NCI-H345 (cell line): Measurements from ENCODE around the gene SAMD8.
A peak's percentile ranks its signal among the peaks of the same experiment; 100 is the strongest.
"Not testable (repeated sequence)": the region's sequence is repeated elsewhere in the genome, so short reads cannot be mapped to it uniquely, and the experiment has no call there.

ENCODE experiments used
- DNase-seq: peaks from one replicate; lab custom pipeline; 2025; lab: John Stamatoyannopoulos, UW

SAMD8 gene

GRCh38 chr10:75195035-75195763 is 83.7 kb downstream of the SAMD8 start:
- DNase-seq = no peak

GRCh38 chr10:75197066-75197465 is 85.6 kb downstream of the SAMD8 start:
- no peak for DNase-seq

GRCh38 chr10:75197906-75198305 is 86.5 kb downstream of the SAMD8 start:
- no peak for DNase-seq

DNA sequence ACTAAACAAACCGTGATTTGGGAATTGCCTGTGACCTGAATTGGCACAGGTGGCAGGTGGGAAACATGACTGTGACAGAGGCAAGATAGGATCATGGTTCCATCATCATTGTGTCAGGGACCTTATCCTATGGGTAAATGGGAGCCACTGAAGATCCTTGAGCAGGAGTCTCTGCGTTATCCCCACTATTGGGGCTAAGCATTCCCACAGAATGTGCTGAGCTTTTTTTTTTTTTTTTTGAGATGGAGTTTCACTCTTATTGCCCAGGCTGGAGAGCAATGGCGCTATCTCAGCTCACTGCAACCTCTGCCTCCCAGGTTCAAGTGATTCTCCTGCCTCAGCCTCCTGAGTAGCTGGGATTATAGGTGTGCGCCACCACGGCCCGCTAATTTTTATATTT is 88.5 kb downstream of the SAMD8 start:
- not testable (repeated sequence) for DNase-seq

- DNase-seq = no peak
These were observed 90.4 kb downstream of the SAMD8 start for GRCh38 chr10:75201793-75202307.

- no peak for DNase-seq
These were observed 91.0 kb downstream of the SAMD8 start for GRCh38 chr10:75202321-75203045.

DNA sequence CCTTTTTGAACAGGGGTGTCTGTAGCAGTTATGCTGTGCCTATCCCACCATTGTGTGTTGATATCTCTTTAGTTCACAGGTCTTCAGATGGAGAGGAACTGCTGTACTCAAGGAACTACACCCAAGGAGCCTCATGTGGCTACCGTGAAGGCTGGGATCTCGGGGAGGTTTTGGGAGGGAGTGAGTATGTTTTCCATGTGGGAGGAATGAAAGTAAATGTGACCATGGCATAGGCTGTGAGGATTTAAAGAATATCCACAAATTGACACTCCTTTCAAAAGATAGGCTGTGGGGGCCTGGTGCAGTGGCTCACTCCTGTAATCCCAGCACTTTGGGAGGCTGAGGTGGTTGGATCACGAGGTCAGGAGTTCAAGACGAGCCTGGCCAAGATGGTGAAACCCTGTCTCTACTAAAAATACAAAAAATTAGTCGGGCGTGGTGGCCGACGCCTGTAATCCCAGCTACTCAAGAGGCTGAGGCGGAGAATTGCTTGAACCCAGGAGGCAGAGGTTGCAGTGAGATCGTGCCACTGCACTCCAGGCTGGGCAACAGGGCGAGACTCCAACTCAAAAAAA is 91.7 kb downstream of the SAMD8 start:
- not testable (repeated sequence) for DNase-seq

DNA sequence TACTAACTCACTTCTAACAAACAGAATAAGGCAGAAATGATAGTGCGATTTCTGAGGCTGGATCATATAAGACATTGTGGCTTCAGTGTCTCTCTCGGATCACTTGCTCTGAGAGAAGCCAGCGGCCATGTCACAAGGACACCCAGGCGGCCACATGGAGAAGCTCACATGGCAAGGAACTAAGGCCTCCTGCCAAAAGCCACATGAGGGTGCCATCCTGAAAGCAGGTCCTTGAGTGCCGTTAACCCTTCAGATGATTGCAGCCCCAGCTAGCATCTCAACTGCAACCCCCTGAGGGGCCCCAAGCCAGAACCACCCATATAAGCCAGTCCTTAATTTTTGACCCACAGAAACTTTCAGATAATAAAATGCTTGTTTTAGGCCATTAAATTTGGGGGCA is 92.3 kb downstream of the SAMD8 start:
- DNase-seq = no peak

DNA sequence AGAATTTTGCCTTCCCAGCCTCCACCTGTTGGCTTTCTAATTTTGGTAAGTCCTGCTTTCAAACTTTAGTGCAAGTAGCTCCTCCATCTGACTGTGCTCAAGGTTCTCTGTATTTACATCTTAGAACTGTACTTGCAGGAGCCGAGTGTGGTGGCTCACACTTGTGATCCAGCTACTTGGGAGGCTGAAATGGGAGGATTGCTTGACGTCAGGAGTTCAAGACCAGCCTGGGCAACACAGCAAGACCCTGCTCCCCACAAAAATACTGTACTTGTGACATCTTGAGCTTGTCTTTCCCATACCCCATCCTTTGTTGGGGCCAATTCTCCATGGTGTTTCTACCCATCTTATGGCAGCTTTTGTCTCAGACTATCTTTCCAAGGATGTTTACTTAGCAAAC is 94.5 kb downstream of the SAMD8 start:
- DNase-seq = no peak

GRCh38 chr10:75206638-75207037 is 95.2 kb downstream of the SAMD8 start:
- DNase-seq = not testable (repeated sequence)

GRCh38 chr10:75207079-75207856 is 95.8 kb downstream of the SAMD8 start:
- DNase-seq = no peak

- no peak for DNase-seq
These were observed 96.3 kb downstream of the SAMD8 start for GRCh38 chr10:75207857-75208144.

DNA sequence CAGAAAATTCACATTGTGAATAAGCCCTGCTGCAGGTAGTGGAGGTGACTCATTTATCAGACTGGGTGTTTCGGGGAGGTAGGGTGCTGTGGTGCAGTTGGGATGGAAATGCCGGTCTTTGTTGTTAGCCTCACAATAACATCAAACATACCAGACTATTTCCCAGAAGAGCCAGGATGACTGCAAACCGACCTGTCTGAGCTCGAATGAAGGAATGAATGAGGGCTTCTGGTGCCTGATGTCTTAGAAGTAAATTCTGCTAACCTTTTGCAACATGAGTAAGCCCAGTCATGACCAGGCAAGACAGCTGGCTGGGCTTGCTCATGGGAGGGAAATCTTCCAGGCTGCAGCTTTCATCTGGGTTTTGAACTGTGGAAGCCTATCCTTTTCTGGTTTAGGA is 96.7 kb downstream of the SAMD8 start:
- no peak for DNase-seq

DNA sequence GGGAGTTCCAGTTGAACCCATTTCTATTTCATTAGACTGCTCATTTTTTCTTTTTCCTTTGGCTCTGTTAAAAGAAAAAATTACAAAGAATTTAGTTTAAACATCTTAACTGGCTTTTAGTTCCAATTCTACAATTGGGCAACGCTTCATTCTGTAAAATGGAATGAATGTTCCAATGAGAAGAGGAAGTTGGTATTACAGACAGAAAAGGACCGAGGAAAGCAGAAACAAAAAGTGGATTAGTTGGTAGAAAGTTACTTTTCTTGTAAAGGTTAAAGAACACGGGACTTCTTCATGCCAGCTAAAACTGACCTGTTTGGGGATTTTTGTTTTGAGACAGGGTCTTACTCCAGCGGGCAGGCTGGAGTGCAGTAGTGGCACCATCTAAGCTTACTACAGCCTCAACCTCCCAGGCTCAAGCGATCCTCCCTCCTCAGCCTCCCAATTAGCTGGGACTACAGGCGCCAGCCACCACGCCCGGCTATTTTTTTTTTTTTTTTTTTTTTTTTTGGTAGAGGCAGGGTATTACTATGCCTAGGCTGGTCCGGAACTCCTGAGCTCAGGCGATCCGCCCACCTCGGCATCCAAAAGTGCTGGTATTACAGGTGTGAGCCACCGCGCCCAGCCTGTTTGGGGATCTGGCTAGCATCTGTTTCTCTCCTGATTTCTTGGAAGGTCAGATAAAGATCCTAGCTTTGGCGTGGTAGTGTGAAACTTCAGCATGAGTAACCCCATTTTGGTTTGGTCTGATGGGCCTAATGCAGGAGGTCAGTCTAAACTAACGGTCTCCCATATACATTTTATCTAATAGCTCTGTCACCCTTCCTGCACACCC is 97.8 kb downstream of the SAMD8 start:
- no peak for DNase-seq

DNA sequence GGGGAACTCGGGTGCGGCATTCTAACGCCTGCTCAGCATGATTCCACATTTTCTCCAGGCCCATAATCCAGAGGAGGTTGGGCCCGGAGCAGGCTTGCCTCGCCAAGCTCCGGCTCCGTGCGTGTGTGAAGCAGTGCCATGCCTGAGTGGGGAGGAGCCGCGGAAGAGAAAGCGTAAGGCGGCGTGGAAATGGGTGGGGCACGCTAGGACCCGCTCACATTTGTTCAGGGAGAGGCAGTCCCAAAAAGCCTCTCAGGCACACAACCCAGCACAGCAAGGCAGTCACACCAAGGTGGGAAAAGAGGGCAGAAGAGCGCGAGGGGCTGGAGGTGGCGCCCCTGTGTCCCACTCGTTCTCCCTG is 98.4 kb downstream of the SAMD8 start:
- peak; percentile 52 for DNase-seq

DNA sequence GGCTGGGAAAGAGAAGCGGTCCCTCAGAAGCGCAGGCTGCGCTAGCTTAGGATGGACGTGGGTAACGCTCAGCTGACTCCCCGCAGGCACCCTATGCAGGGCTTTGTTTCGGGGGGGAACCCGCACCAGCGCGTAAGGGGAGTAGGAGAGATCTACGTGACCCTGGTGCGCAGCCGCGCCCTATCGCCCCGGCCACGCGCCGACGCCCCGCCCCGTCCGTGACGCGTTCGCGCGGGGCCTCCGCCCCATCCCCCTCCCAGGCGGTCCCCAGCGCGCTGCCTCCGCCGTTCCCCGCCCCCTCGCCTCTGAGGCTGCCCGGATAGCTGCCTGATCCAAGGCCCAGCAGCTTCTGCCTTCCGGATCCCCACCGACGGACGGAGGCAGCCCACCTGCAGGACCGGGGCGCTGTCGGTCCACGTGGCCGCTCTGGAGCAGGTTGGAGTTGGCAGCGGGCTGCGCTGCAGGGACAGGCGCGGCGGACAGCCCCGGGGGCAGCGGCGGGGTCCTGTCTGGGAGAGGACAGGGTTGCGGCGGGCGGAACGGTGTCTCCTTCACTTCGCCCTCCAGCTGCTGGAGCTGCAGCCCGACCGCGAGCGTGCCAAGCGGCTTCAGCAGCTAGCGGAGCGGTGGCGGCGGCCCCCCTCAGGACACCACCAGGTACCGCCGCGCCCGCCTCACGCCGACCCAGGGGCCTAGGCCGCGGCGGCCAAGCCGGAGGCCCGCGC is 99.0 kb downstream of the SAMD8 start, which contains the start of gene VDAC2:
TSS of gene VDAC2 (plus strand) at position 515 of the 725 bp plus-strand sequence. CDS start 363 bp downstream, outside the sequence.
- DNase-seq = peak; percentile 81

DNA sequence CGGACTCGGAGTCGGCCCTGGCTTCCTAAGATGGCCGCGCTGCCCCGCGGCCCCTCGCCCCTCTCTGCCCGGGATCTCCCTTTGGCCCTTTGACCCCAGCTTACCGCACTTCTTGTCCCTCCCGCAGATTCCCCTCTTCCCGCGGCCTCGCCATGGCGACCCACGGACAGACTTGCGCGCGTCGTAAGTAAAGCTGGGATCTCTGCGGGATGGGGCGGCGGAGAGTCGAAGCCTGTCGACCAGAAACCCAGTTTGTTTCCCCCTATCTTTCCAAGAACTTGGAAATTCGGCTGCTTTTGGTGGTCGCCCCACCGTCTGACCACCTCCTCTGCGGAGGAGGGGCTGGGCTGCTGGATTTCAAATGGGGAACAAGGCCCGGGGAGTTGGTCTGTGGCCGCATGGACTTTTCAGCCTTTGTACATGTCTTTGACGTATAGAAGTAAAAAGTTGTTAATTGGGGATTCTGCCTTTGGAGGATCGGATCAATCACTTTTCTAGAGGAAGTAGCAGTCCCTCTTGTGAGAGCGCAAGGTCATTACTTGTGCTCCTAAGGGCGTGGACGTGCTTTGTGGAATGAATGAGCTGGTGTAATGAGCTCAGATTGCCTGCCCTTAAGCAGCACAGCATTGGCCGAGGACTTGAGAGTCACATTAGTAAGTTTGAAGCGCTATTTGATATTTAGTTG is 99.7 kb downstream of the SAMD8 start:
- DNase-seq = no peak

GRCh38 chr10:75212343-75212742 is 100.9 kb downstream of the SAMD8 start:
- no peak for DNase-seq

- DNase-seq = no peak
These were observed 108.8 kb downstream of the SAMD8 start for GRCh38 chr10:75220274-75220673.

DNA sequence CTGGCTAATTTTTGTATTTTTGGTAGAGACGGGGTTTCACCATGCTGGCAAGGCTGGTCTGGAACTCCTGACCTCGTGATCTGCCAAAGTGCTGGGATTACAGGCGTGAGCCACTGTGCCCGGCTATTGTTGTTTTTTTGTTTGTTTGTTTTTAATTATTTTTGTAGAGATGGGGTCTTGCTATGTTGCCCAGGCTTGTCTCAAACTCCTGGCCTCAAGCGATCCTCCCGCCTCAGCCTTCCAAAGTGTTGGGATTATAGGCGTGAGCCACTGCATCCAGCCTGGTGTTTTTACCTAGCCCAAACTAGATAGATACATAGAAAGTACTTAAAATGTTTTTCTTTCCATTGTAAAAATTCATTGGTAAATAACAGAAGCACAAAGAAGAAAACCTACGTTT is 110.0 kb downstream of the SAMD8 start:
- DNase-seq = not testable (repeated sequence)
